ENCODE results near the gene TNFRSF13B.
A peak's percentile ranks its signal among the peaks of the same experiment; 100 is the strongest.

The TNFRSF13B gene

DNA sequence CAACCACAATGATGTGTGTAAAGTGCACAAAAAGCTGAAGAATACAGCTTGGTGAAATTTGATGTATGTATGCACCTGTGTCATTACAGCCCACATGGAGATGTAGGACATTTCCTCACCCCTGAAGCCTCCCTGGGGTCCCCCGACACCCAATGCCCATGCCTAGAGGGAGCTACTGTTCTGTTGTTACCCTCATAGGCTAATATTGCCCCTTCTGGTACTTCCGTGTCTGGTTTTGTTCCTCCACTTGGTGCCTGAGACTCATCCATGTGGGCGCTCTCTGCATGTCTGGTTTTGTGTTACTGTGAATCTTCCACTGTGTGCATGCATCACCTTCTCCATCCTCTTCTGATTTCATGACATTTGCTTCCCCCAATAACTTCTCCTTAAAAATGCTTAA, 18.6 kb downstream of the TNFRSF13B start:
- peaks cover 2 to 10% (median 7%) of the 10 kb centered on the region in 5 experiments for H3K27me3 ChIP-seq (replicated peaks in 2 of 5; ENCODE audit: control insufficient read depth in 4 of 5, insufficient read depth in 5 of 5, low read length in 4 of 5)

DNA sequence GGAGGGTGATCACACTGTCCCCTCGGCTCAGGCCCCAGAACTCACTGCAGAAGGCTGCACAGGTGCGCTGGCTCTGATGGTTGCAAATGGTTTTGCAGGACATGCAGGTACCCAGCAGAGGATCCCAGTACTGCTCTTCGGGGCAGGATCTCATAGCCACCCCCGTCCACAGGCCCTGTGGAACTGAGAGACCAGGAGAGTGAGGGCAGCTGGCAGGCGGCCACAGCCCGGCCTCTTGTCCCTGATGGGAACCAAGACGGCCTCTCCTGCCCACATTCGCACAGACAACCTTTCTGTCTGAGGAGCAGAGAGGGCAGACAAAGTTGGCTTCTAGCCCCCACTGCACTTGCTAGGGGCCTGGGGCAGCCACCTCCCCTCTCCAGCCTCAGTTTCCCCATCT, 19.5 kb downstream of the TNFRSF13B start:
- Histone ChIP-seq H3K27me3 (replicated peaks in 2 of 5; ENCODE audit: control insufficient read depth in 4 of 5, insufficient read depth in 5 of 5, low read length in 4 of 5) (peaks cover 0 to 11% (median 7%) of the 10 kb centered on the region in 5 experiments), H3K36me3 (ENCODE audit: control insufficient read depth in 4 of 4, insufficient read depth in 4 of 4, low read length in 3 of 4) (no peaks in the 10 kb centered on the region), H3K4me1 (ENCODE audit: control extremely low read depth in 1 of 4, control insufficient read depth in 4 of 4, insufficient read depth in 4 of 4, low read length in 3 of 4) (no peaks in the 10 kb centered on the region), H3K9me3 (ENCODE audit: control extremely low read depth in 1 of 5, control insufficient read depth in 4 of 5, insufficient read depth in 2 of 5, low read depth in 1 of 5, low read length in 4 of 5) (peaks cover 0 to 26% (median 13%) of the 10 kb centered on the region in 5 experiments), H3K27ac (ENCODE audit: insufficient read depth in 1 of 2, low read depth in 1 of 2, low read length in 2 of 2, poor library complexity in 1 of 2, severe bottlenecking in 2 of 2) (no peak overlapping the region), H3K4me3 (ENCODE audit: control insufficient read depth in 1 of 7, extremely low read depth in 1 of 7, insufficient read depth in 4 of 7, low read depth in 2 of 7, low read length in 6 of 7) (no peak overlapping the region)
- CTCF ChIA-PET, result no interaction called here
- POLR2A ChIA-PET, result no interaction called here
- 80% methylated on average over 7 of the region's 8 CpGs for WGBS (ENCODE audit: insufficient coverage)
- DNase-seq, result no peak

More for the DNA sequence above, 18.6 kb downstream of the TNFRSF13B start:
- ChIA-PET POLR2A (no interaction called here), CTCF (no interaction called here)
- no peak overlapping the region for H3K27ac ChIP-seq (ENCODE audit: insufficient read depth in 1 of 2, low read depth in 1 of 2, low read length in 2 of 2, poor library complexity in 1 of 2, severe bottlenecking in 2 of 2)
- H3K4me1 ChIP-seq (ENCODE audit: control extremely low read depth in 1 of 4, control insufficient read depth in 4 of 4, insufficient read depth in 4 of 4, low read length in 3 of 4), result no peaks in the 10 kb centered on the region
- H3K4me3 ChIP-seq (ENCODE audit: control insufficient read depth in 1 of 7, extremely low read depth in 1 of 7, insufficient read depth in 4 of 7, low read depth in 2 of 7, low read length in 6 of 7), result no peak overlapping the region
- H3K36me3 ChIP-seq (ENCODE audit: control insufficient read depth in 4 of 4, insufficient read depth in 4 of 4, low read length in 3 of 4), result no peaks in the 10 kb centered on the region
- no CpG with 5 or more reads among the region's 3 CpGs for WGBS (ENCODE audit: insufficient coverage)
- no peak for DNase-seq
- H3K9me3 ChIP-seq (ENCODE audit: control extremely low read depth in 1 of 5, control insufficient read depth in 4 of 5, insufficient read depth in 2 of 5, low read depth in 1 of 5, low read length in 4 of 5), result peaks cover 0 to 24% (median 11%) of the 10 kb centered on the region in 5 experiments

DNA sequence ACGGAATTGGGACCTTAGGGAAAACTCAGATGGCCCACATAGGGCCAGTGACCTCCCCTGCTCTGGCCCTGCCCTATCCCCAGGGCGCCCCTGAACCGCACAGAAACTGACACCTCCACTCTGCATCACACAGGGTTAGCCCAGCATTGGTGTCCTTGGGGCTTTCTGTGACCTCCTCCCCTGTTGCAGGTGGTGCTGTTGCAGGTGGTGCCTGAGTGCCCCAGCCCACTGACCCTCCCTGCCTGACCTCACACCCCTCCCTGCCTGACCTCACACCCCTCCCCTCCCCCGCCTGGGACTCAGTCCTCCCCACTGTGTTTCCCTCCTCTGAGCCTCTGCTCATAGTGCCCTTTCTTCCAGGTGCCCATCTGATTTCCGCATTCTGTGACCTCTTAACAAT, 21.4 kb downstream of the TNFRSF13B start:
- POLR2A ChIA-PET, result no interaction called here
- no peak for DNase-seq

DNA sequence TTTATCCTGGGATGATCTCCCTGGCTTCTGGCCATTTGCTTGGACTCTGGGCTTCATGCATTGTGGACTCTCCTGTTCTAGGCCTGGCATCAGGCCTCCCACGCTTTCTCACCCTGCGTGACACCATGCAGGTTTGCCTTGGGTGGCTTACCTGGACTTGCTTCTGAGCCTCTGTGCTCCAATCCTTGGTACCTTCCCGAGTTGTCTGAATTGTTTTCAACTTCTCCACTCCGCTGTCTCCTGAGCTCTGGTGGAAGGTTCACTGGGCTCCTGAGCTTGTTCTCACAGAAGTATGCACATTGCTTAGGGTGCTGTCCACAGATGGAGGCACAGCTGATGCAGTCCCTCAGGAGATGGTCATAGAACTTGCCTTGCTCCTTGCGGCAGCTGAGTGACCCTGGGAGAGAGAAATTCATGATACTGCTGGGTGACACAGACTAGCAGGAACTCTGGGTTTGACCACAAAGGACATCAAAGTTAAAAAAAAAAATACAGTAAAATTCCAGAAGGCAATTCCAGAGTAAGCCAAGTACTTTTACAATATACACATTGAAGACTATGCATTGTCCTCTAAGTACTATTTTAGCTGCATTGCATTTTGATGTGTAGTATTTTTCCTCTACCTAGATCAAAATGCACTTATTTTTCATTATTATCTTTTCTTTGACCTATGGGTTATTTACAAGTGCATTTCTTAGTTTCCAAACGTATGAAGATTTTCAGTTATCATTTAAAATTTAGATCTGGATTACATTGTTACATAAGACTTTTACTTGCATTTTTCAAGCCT, 23.1 kb downstream of the TNFRSF13B start:
- no peak overlapping the region for H3K4me3 ChIP-seq (ENCODE audit: control insufficient read depth in 1 of 7, extremely low read depth in 1 of 7, insufficient read depth in 4 of 7, low read depth in 2 of 7, low read length in 6 of 7)
- H3K4me1 ChIP-seq (ENCODE audit: control extremely low read depth in 1 of 4, control insufficient read depth in 4 of 4, insufficient read depth in 4 of 4, low read length in 3 of 4), result no peaks in the 10 kb centered on the region
- POLR2A ChIA-PET, result no interaction called here
- H3K36me3 ChIP-seq (ENCODE audit: control insufficient read depth in 4 of 4, insufficient read depth in 4 of 4, low read length in 3 of 4), result no peaks in the 10 kb centered on the region
- CTCF ChIA-PET, result no interaction called here
- peaks cover 0 to 7% (median 2%) of the 10 kb centered on the region in 5 experiments for H3K27me3 ChIP-seq (replicated peaks in 2 of 5; ENCODE audit: control insufficient read depth in 4 of 5, insufficient read depth in 5 of 5, low read length in 4 of 5)
- H3K9me3 ChIP-seq (ENCODE audit: control extremely low read depth in 1 of 5, control insufficient read depth in 4 of 5, insufficient read depth in 2 of 5, low read depth in 1 of 5, low read length in 4 of 5), result peaks cover 0 to 12% (median 7%) of the 10 kb centered on the region in 5 experiments
- 100% methylated on average over 5 of the region's 6 CpGs for WGBS (ENCODE audit: insufficient coverage)
- H3K27ac ChIP-seq (ENCODE audit: insufficient read depth in 1 of 2, low read depth in 1 of 2, low read length in 2 of 2, poor library complexity in 1 of 2, severe bottlenecking in 2 of 2), result no peak overlapping the region
- DNase-seq, result no peak

More for the DNA sequence above, 21.4 kb downstream of the TNFRSF13B start:
- no peaks in the 10 kb centered on the region for H3K36me3 ChIP-seq (ENCODE audit: control insufficient read depth in 4 of 4, insufficient read depth in 4 of 4, low read length in 3 of 4)
- no peaks in the 10 kb centered on the region for H3K4me1 ChIP-seq (ENCODE audit: control extremely low read depth in 1 of 4, control insufficient read depth in 4 of 4, insufficient read depth in 4 of 4, low read length in 3 of 4)
- H3K27me3 ChIP-seq (replicated peaks in 2 of 5; ENCODE audit: control insufficient read depth in 4 of 5, insufficient read depth in 5 of 5, low read length in 4 of 5), result peaks cover 0 to 8% (median 3%) of the 10 kb centered on the region in 5 experiments
- H3K27ac ChIP-seq (ENCODE audit: insufficient read depth in 1 of 2, low read depth in 1 of 2, low read length in 2 of 2, poor library complexity in 1 of 2, severe bottlenecking in 2 of 2), result no peak overlapping the region
- CTCF ChIA-PET, result no interaction called here
- WGBS (ENCODE audit: insufficient coverage), result 92% methylated on average over 4 of the region's 5 CpGs
- H3K9me3 ChIP-seq (ENCODE audit: control extremely low read depth in 1 of 5, control insufficient read depth in 4 of 5, insufficient read depth in 2 of 5, low read depth in 1 of 5, low read length in 4 of 5), result peaks cover 0 to 12% (median 8%) of the 10 kb centered on the region in 5 experiments
- no peak overlapping the region for H3K4me3 ChIP-seq (ENCODE audit: control insufficient read depth in 1 of 7, extremely low read depth in 1 of 7, insufficient read depth in 4 of 7, low read depth in 2 of 7, low read length in 6 of 7)

DNA sequence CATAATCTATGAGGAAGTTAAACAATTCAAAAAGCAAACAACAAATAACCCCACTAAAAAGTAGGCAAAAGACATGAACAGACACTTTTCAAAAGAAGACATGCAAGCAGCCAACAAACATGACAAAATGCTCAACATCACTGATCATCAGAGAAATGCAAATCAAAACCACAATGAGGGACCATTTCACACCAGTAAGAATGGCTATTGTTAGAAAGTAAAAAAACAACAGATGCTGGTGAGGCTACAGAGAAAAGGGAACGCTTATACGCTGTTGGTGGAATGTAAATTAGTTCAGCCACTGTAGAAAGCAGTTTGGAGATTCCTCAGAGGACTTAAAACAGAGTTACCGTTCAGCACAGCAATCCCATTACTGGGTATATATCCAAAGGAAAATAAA, 24.4 kb downstream of the TNFRSF13B start:
- 60% methylated on average over 2 of the region's 3 CpGs for whole genome bisulfite sequencing (ENCODE audit: insufficient coverage)
- DNase-seq, result no peak
- H3K27me3 ChIP-seq (replicated peaks in 2 of 5; ENCODE audit: control insufficient read depth in 4 of 5, insufficient read depth in 5 of 5, low read length in 4 of 5), result peaks cover 0 to 6% (median 2%) of the 10 kb centered on the region in 5 experiments
- CTCF ChIA-PET, result no interaction called here
- H3K4me1 ChIP-seq (ENCODE audit: control extremely low read depth in 1 of 4, control insufficient read depth in 4 of 4, insufficient read depth in 4 of 4, low read length in 3 of 4), result no peaks in the 10 kb centered on the region
- no peaks in the 10 kb centered on the region for H3K36me3 ChIP-seq (ENCODE audit: control insufficient read depth in 4 of 4, insufficient read depth in 4 of 4, low read length in 3 of 4)
- POLR2A ChIA-PET, result no interaction called here
- no peak overlapping the region for H3K4me3 ChIP-seq (ENCODE audit: control insufficient read depth in 1 of 7, extremely low read depth in 1 of 7, insufficient read depth in 4 of 7, low read depth in 2 of 7, low read length in 6 of 7)
- no peak overlapping the region for H3K27ac ChIP-seq (ENCODE audit: insufficient read depth in 1 of 2, low read depth in 1 of 2, low read length in 2 of 2, poor library complexity in 1 of 2, severe bottlenecking in 2 of 2)
- peaks cover 0 to 12% (median 7%) of the 10 kb centered on the region in 5 experiments for H3K9me3 ChIP-seq (ENCODE audit: control extremely low read depth in 1 of 5, control insufficient read depth in 4 of 5, insufficient read depth in 2 of 5, low read depth in 1 of 5, low read length in 4 of 5)

DNA sequence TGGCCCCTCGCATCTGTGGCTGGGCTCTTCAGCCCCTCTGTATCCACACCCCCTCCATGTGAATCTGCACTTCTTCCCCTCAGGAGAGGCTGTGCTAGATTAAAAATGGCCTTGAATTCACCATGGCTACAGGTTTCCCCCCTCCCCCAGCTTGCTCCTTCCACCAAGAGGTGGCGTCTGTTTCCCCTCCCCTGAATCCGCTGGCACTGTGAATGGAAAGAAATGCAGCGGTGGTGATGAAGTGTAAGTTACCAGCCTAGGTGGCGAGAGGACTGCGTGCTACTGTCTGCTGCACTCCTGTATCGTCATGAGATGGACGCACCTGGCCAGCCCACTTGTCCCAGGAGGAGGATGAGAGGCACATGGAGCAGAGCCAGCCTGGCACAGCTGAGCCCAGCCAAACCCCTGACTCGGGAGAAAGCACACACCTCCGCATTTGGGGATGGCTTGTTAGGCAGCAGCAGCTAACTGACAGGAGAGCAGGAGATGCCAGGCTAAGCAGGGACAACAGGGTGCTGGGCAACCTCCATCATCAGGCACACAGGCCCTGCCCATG, 26.2 kb downstream of the TNFRSF13B start:
- WGBS (ENCODE audit: insufficient coverage), result 78% methylated on average over 8 of the region's 10 CpGs
- CTCF ChIA-PET, result no interaction called here
- Histone ChIP-seq H3K27me3 (replicated peaks in 2 of 5; ENCODE audit: control insufficient read depth in 4 of 5, insufficient read depth in 5 of 5, low read length in 4 of 5) (peaks cover 0 to 6% (median 3%) of the 10 kb centered on the region in 5 experiments), H3K4me3 (ENCODE audit: control insufficient read depth in 1 of 7, extremely low read depth in 1 of 7, insufficient read depth in 4 of 7, low read depth in 2 of 7, low read length in 6 of 7) (no peak overlapping the region), H3K36me3 (ENCODE audit: control insufficient read depth in 4 of 4, insufficient read depth in 4 of 4, low read length in 3 of 4) (no peaks in the 10 kb centered on the region), H3K9me3 (ENCODE audit: control extremely low read depth in 1 of 5, control insufficient read depth in 4 of 5, insufficient read depth in 2 of 5, low read depth in 1 of 5, low read length in 4 of 5) (peaks cover 0 to 12% (median 7%) of the 10 kb centered on the region in 5 experiments), H3K4me1 (ENCODE audit: control extremely low read depth in 1 of 4, control insufficient read depth in 4 of 4, insufficient read depth in 4 of 4, low read length in 3 of 4) (no peaks in the 10 kb centered on the region), H3K27ac (ENCODE audit: insufficient read depth in 1 of 2, low read depth in 1 of 2, low read length in 2 of 2, poor library complexity in 1 of 2, severe bottlenecking in 2 of 2) (no peak overlapping the region)
- POLR2A ChIA-PET, result no interaction called here
- DNase-seq, result peak in 2 of 3 donors; percentile 33 to 52

- DNase-seq, result no peak
- ChIA-PET CTCF (no interaction called here), POLR2A (no interaction called here)
- Histone ChIP-seq H3K9me3 (ENCODE audit: control extremely low read depth in 1 of 5, control insufficient read depth in 4 of 5, insufficient read depth in 2 of 5, low read depth in 1 of 5, low read length in 4 of 5) (peaks cover 0 to 12% (median 7%) of the 10 kb centered on the region in 5 experiments), H3K4me1 (ENCODE audit: control extremely low read depth in 1 of 4, control insufficient read depth in 4 of 4, insufficient read depth in 4 of 4, low read length in 3 of 4) (no peaks in the 10 kb centered on the region), H3K4me3 (ENCODE audit: control insufficient read depth in 1 of 7, extremely low read depth in 1 of 7, insufficient read depth in 4 of 7, low read depth in 2 of 7, low read length in 6 of 7) (no peak overlapping the region), H3K36me3 (ENCODE audit: control insufficient read depth in 4 of 4, insufficient read depth in 4 of 4, low read length in 3 of 4) (no peaks in the 10 kb centered on the region), H3K27ac (ENCODE audit: insufficient read depth in 1 of 2, low read depth in 1 of 2, low read length in 2 of 2, poor library complexity in 1 of 2, severe bottlenecking in 2 of 2) (no peak overlapping the region), H3K27me3 (replicated peaks in 2 of 5; ENCODE audit: control insufficient read depth in 4 of 5, insufficient read depth in 5 of 5, low read length in 4 of 5) (peaks cover 0 to 9% (median 6%) of the 10 kb centered on the region in 5 experiments)
- 92% methylated on average over 4 of the region's 6 CpGs for WGBS (ENCODE audit: insufficient coverage)
Measured at GRCh38 chr17:16945136-16945482, 26.8 kb downstream of the TNFRSF13B start.

Measured in common myeloid progenitor, CD34-positive (primary cell).